Ovary (tissue), 3 donors: ENCODE data around the gene CARMIL1.

Source experiments
- CTCF ChIP-seq, 3 donors: fragments of 450-650 bp in 2 of 3; fragments of 200-600 bp in 1 of 3; IDR thresholded peaks; one replicate each; pipeline versions ENCODE4 v1.5.1 to v1.8.0; 2016 to 2022; ENCODE audit warnings: antibody characterized with exemption in 3 of 3, mild to moderate bottlenecking in 1 of 3
- EP300 ChIP-seq: sonication (generic); formaldehyde crosslinking; IDR thresholded peaks from one replicate; pipeline ENCODE4 v1.6.1; 2017; ENCODE audit warnings: antibody characterized with exemption
- POLR2A ChIP-seq: fragments of 450-650 bp; IDR thresholded peaks from one replicate; pipeline ENCODE4 v1.6.1; 2017; ENCODE audit warnings: antibody characterized with exemption, mild to moderate bottlenecking, moderate library complexity
- donor health status: DM: no; HTN: no; CAD: no.

- no peak for TF ChIP-seq CTCF (IDR thresholded peaks at IDR 0.05)
- TF ChIP-seq POLR2A, result no peak
- TF ChIP-seq EP300, result no peak
Measured at GRCh38 chr6:25417046-25417605, 138.0 kb downstream of the CARMIL1 start.
